ENCODE data around the gene CYTIP.

DNA sequence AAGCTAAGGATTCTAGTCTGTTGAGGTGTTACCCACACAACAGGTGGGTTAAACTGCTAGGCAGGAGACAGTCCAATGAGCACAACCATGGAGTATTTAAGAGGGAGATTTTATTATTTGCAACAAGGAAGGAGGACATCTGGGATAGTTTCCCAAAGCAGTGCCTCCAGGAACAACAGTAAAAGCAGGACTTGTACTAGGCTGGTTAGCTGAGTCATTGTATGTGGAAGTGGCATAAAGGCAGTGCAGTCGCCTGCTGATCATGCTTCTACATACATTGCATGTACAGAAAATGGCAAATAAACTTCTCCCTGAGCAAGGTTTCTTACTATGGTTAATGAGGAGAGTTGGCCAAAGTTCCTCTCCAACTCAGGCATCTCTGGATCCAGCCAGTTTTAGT is 46.1 kb upstream of the CYTIP start:
- TF ChIP-seq, protein P1, sequence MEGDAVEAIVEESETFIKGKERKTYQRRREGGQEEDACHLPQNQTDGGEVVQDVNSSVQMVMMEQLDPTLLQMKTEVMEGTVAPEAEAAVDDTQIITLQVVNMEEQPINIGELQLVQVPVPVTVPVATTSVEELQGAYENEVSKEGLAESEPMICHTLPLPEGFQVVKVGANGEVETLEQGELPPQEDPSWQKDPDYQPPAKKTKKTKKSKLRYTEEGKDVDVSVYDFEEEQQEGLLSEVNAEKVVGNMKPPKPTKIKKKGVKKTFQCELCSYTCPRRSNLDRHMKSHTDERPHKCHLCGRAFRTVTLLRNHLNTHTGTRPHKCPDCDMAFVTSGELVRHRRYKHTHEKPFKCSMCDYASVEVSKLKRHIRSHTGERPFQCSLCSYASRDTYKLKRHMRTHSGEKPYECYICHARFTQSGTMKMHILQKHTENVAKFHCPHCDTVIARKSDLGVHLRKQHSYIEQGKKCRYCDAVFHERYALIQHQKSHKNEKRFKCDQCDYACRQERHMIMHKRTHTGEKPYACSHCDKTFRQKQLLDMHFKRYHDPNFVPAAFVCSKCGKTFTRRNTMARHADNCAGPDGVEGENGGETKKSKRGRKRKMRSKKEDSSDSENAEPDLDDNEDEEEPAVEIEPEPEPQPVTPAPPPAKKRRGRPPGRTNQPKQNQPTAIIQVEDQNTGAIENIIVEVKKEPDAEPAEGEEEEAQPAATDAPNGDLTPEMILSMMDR (IDR thresholded peaks at IDR 0.05; ENCODE audit: poor library complexity): no peak
- no peak for TF ChIP-seq EZH2 (IDR thresholded peaks at IDR 0.05; ENCODE audit: borderline replicate concordance)
